ENCODE measurements around the gene NBAS.

- TF ChIP-seq CTCF (IDR thresholded peaks at IDR 0.05; ENCODE audit: low read depth, low read length) (no peak), EZH2phosphoT487 (IDR thresholded peaks at IDR 0.05; ENCODE audit: low read depth) (no peak)
These were observed 169.4 kb downstream of the NBAS start for GRCh38 chr2:15391751-15392150.
